Thyroid gland (tissue), 4 donors: Measurements from ENCODE around the gene SEPTIN8.

ENCODE experiments used
- POLR2A ChIP-seq, 2 donors: fragments of 450-650 bp; IDR thresholded peaks; one replicate each; pipeline ENCODE4 v1.6.1; 2017; ENCODE audit warnings: antibody characterized with exemption in 2 of 2, mild to moderate bottlenecking in 2 of 2, moderate library complexity in 1 of 2
- TF ChIP-seq, protein P1 (sequence below), 6 experiments: fragments of 200-600 bp in 3 of 6; fragments of 450-650 bp in 3 of 6; sonication (generic) in 3 of 6; IDR thresholded peaks; one replicate each; pipeline ENCODE4 v1.5.1; 2016 to 2019; ENCODE audit warnings: antibody characterized with exemption in 6 of 6, mild to moderate bottlenecking in 2 of 6, inconsistent platforms in 1 of 6, moderate library complexity in 1 of 6

DNA sequence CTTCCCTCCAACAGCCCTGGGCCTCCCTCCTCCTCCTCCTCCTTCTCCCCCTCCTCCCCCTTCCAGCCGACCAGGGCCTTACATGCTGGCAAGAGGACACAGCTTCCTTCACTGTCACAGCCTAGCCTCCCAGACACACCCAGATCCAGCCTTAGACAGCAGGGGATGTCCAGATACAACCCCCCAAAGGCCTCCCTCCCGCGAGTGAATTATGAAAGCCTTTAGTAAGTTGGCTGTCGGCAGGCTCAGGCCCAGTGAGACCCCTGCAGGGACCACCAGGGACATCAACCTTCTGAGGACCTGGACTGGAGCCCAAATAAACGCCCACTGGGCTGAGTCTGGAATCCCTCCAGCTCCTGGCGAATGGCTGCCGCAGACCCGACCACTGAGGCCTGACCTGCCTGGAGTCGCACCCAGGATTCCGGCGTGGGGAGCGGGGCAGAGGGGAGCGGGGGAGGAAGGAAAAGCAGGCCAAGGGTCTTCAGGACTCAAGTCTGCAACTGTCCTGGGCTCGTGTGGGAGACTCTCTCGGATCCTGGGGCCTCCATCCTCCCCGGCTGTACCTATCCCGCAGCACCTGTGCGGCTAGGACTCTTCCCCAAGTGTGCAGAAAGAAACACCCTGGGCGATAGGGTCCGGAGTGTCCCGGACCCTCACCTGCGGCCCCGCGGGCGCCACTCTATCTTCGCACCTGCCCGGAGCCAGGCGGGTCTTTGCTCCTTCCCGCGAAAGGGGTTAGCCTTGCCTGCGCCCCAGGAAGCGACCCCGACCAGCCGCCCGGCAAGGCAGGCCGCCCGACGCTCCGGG lies 705 bp downstream of the SEPTIN8 start:
- TF ChIP-seq, protein P1, sequence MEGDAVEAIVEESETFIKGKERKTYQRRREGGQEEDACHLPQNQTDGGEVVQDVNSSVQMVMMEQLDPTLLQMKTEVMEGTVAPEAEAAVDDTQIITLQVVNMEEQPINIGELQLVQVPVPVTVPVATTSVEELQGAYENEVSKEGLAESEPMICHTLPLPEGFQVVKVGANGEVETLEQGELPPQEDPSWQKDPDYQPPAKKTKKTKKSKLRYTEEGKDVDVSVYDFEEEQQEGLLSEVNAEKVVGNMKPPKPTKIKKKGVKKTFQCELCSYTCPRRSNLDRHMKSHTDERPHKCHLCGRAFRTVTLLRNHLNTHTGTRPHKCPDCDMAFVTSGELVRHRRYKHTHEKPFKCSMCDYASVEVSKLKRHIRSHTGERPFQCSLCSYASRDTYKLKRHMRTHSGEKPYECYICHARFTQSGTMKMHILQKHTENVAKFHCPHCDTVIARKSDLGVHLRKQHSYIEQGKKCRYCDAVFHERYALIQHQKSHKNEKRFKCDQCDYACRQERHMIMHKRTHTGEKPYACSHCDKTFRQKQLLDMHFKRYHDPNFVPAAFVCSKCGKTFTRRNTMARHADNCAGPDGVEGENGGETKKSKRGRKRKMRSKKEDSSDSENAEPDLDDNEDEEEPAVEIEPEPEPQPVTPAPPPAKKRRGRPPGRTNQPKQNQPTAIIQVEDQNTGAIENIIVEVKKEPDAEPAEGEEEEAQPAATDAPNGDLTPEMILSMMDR (IDR thresholded peaks at IDR 0.05): no peak
- no peak for TF ChIP-seq POLR2A (IDR thresholded peaks at IDR 0.05)
